GM13977 (cell line): Measurements from ENCODE around the gene APOD.
"Not testable (repeated sequence)": the region's sequence is repeated elsewhere in the genome, so short reads cannot be mapped to it uniquely, and the experiment has no call there.

Experiments used
- DNase-seq: peaks from one replicate; pipeline ENCODE4 v3.0.0; 2012; ENCODE audit warnings: low spot score
- CTCF ChIP-seq: IDR thresholded peaks from 2 replicates; pipeline ENCODE4 v1.5.1; 2012; ENCODE audit warnings: mild to moderate bottlenecking, control low read depth; ENCODE audit not compliant: insufficient read depth; ENCODE audit errors: extremely low read depth, missing control alignments
- in situ Hi-C: fragments of 300-500 bp; cut with MboI; formaldehyde crosslinking; loops from one replicate; pipeline ENCODE4 v1.12.0; 2022; ENCODE audit warnings: low sequenced_read_pairs, low pct_unique_long_range_greater_than_20kb, mixed read lengths, inconsistent platforms; ENCODE audit not compliant: unreplicated experiment

APOD gene

DNA sequence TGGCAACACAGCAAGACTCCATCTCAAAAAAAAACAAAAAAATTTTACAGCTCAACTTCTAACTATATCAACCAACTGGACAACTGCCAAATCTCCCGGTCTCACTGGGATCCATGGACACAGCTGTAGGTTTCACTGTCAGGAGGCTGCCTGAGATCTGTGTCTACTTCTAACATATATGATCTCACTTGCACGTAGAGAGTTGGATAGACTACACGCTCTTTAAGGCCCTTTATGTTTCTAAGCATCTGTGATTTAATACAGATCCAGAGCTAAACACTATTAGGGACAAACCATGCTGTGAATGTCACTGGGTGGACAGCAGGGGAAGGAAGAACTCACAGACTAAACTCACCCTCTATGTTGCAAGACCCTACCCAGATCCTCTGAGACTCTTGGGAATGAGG is 13.0 kb upstream of the APOD start:
- no peak for DNase-seq
- TF ChIP-seq CTCF, result no peak
- in situ Hi-C loops, result no loop called here

GRCh38 chr3:195595785-195596531 is 12.2 kb upstream of the APOD start:
- TF ChIP-seq CTCF, result no peak
- no peak for DNase-seq
- in situ Hi-C loops, result no loop called here

- no peak for TF ChIP-seq CTCF
- in situ Hi-C loops, result no loop called here
- no peak for DNase-seq
Observed at GRCh38 chr3:195591852-195592251, 8.1 kb upstream of the APOD start.

DNA sequence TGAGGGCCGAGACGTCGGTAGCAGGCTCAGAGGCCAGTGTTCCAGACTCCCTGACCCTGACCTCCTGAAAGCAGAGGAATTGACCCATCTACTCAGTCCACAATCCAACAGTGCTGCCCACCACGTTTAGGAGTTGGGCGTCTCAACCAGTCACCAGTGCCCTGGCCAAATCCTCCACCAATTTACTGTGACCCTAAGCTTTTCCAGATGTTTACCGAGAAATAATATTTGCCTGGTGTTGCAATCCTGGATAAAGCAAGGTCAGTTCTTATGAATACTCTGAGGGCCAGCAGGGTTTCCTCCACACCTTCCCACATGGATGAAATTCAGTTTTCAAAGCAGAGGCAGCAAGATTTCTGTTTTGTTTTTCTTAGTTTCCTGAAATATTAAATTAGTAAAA is 7.5 kb upstream of the APOD start:
- in situ Hi-C loops, result no loop called here
- no peak for DNase-seq
- no peak for TF ChIP-seq CTCF

DNA sequence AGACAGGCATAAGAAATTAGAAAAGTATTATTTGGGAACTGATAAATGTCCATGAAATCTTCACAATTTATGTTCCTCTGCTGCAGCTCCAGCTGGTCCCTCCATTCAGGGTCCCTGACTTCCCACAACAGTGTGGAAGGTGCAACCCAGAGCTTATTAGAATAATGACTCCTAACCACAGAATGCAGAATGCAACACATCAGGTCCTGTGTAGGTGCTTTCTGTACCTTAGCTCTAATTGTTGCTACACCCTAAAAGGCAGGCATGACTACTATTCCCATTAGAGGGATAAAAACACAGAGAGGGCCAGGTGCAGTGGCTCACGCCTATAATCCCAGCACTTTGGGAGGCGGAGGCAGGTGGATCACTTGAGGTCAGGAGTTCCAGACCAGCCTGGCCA is 6.6 kb upstream of the APOD start:
- in situ Hi-C loops, DNase-seq: not testable (repeated sequence)

- in situ Hi-C loops, DNase-seq: not testable (repeated sequence)
Observed at GRCh38 chr3:195589796-195590195, 6.1 kb upstream of the APOD start.

DNA sequence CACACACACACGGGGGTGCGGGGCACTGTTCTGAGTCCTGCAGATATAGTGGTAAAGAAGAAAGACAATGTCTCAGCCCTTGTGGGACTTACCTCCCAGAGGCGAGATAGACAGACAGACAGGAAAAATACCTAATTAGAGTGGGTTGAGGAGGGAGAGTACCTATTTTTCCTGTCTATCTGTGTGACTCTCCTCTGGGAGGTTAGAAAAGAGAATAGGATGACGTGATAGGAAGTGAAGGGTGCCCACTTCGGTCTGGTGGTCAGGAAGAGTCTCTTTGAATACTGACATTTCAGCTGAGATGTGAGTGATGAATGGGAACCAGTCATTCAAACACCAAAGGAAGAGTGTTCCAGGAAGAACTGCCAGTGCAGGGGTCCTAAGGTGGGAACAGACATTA is 4.1 kb upstream of the APOD start:
- TF ChIP-seq CTCF, result no peak
- in situ Hi-C loops, result no loop called here
- no peak for DNase-seq

DNA sequence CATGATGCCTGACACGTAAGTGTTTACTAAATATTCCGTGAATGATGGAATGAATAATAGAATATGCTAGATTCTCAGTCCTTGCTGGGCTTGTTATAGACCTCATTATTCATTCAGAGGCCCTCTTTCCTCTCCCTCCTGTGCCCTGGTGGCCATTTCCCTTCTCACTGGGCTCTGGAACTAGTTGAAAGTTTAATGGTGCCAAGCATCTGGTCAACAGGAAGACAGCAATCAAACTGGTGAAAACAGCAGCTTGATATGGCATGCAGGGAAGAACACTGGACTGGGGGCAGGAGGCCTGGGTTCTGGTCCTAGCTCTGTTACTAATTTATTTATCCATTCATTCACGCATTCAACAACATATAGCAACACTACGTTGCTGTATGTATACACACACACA is 3.7 kb upstream of the APOD start:
- in situ Hi-C loops, result no loop called here
- no peak for DNase-seq
- no peak for TF ChIP-seq CTCF
